Activated CD8-positive, alpha-beta memory T cell treated with anti-CD3 and anti-CD28 coated beads for 1 hour (primary cell): ENCODE data around the gene BDP1.
"Not testable (repeated sequence)": the region's sequence is repeated elsewhere in the genome, so short reads cannot be mapped to it uniquely, and the experiment has no call there.

Experiments used
- DNase-seq, 2 donors: peaks; one replicate each; pipeline ENCODE4 v3.0.0-alpha.2; 2020; ENCODE audit warnings: low read depth in 1 of 2; ENCODE audit errors: extremely low read depth in 1 of 2

BDP1 gene

DNA sequence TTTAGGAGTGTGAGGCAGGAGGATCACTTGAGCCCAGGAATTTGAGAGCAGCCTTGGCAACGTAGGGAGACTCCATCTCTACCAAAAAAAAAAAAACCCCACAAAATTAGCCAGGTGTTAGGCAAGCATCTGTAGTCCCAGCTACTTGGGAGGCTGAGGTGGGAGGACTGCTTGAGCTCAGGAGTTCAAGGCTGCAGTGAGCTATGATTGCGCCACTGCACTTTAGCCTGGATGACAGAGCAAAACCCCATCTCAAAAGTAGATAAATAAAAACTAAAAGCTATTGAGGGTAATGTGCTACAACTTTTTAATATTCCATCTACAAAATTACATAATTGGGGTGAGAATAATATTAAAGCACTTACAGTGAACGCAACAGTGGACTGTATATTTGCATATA lies 5.9 kb downstream of the BDP1 start:
- no peak for DNase-seq

DNA sequence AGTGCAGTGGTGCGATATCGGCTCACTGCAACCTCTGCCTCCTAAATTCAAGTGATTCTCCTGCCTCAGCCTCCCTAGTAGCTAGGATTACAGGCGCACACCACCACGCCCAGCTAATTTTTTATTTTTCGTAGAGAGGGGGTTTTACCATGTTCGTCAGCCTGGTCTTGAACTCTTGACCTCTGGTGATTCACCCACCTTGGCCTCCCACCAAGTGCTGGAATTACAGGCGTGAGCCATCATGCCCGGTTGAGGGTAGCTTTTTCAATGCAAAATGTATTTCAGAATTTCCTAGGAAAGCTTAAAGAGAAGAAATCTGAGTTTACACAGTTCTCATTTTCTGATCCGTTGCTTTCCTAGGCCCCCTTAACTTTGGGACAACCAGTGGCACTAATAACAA lies 15.7 kb downstream of the BDP1 start:
- DNase-seq, result no peak

DNA sequence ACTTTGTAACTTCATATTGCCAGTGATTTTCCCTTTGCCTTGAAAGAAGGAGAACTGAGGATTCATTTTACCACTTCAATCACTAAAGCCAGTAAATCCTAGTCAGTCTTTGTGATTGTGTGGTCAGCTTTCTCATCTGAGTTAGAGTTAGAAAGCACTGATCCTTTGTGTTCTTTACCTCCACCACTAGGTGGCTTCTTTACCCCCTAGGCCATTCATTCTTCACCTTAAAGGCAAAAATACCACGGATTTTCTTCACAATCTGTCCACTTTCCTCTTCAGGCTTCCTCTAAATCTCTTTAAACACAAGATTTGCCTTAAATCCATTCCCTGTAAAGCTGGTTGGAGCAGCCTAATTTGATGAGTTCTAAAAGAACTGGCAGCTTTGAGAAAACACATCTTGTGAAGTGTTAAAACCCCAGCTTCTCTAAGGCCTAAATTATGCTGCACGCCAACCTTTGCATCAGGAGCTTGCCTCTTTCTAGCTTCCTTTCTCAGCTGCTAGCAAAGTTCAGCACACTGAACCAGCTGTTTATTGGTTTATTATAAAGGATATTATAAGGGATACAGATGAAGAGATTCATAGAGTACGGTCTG lies 20.4 kb downstream of the BDP1 start:
- DNase-seq, result no peak

DNA sequence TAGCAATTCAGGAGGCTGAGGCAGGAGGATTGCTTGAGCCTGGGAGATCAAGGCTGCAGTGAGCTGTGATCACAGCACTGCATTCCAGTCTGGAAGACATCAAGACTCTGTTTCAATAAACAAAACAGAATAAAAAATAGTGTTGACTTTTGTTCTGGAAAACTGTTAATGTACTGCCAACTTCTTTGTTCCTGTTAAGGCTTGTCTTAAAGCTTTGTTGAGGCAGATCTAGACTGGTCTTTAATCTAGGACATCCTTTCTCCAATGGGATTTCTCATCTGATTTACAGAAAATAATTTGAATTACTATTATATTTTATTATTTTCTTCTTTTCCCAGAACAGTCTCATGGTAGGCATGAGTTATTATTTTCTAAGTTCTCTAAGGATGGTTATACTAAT lies 26.0 kb downstream of the BDP1 start:
- DNase-seq, result no peak

DNA sequence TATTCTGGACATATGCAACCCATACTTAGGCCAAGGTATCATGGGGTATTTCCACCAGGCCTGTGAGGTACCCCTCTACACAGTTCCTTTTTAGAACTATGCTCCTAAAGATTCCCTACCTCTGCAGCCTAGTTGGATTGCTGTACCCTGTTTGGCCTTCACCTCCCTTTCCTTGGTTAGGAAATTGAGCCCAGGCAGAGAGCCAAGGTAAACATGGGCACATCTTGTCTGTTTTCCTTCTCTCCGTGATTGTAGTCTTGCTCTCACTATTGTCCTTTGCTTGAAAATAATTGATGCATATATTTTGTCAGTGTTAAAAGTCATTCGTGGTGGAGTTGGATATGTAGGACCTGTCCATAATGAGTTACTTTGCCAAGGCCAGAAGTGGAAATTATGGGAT lies 26.7 kb downstream of the BDP1 start:
- DNase-seq, result no peak

DNA sequence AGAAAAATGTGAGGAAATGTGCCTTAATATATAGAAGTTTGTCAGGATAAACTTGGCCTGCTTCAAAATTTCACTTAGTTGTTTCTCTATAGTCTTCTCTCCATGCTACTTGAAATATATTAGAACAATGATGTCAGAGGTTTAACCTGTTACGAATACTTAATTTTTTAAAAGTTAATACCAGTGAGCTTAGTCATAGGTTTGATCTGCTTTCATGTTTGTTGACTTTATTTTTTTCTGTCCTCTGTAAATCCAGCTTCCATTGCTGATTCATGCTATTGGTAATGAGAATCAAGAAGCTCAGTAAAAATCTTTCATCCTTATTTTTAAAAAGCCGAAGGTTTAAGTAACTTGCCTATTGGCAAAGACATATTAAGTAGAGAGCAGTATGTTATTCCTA lies 27.9 kb downstream of the BDP1 start:
- no peak for DNase-seq

DNA sequence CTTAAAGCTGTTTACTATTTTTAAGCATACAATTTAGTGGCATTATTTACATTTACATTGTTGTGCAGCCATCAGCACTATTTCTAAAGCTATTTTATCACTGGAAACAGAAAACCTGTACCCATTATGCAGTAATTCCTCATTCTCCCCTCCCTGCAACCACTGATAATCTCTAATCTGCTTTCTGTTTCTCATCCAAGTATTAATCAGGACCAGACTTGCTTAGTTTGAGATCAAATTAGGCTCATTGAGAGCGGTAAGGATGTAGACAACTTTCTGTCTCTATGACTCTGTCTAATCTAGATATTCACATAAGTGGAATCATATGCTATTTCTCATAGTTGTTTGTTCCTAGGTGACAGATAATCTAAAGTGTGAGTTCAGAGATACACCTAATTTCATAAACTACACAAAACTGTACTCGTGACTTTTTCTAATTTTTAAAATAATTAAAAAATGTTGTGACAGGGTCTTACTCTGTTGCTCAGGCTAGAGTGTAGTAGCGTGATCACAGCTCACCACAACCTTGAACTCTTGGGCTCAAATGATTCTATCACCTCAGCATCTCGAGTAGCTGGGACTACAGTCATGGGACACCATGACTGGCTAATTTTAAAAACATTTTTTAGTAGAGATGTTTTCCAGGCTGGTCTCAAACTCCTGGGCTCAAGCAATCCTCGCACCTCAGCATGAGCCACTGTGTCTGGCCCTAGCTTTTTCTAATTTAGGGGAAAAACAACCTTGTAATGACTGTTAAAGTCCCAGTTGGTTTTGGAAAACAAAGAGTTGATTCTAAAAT lies 37.6 kb downstream of the BDP1 start:
- no peak for DNase-seq

DNA sequence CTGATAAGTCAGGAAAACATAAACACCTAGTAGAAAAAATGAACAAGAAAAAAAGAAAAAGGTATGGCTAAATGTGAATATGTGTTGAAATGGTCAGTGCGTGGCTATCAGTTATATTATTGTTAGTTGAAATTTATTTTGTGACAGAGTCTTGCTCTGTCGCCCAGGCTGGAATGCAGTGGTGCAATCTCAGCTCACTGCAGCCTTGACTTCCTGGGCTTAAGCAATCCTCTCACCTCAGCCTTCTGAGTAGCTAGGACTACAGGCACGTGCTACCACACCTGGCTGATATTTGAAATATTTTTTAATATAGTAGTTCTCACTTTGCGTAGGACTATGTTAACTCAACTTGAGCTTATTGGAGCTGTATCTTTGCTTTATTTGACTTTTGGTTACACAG lies 38.8 kb downstream of the BDP1 start:
- not testable (repeated sequence) for DNase-seq

DNA sequence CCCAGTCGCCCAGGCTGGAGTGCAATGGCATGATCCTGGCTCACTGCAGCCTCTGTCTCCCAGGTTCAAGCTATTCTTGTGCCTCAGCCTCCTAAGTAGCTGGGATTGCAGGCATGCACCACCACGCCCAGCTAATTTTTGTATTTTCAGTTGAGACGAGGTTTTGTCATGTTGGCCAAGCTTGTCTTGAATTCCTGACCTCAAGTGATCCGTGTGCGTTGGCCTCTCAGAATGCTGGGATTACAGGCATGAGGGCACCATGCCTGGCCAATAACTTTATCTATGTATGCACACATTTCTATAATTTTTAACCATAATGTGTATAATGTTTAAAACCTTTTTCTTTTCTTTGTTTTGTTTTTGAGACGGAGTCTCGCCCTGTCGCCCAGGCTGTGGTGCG lies 43.3 kb downstream of the BDP1 start:
- DNase-seq, result not testable (repeated sequence)

DNA sequence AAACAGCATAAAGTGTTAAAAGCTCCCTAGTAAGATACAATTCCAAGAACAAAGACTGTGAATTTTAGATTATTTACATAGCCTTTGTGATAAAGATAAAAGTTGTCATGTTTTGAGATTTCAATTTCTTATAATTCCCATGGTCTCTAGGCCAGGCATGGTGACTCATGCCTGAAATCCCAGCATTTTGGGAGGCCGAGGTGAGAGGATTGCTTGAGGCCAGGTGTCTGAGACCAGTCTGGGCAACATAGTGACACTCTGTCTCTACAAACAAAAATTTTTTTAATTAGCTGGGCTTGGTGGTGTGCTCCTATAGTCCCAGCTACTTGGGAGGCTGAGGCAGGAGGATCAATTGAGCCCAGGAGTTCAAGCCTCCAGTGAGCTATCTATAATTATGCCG lies 48.1 kb downstream of the BDP1 start:
- no peak for DNase-seq

DNA sequence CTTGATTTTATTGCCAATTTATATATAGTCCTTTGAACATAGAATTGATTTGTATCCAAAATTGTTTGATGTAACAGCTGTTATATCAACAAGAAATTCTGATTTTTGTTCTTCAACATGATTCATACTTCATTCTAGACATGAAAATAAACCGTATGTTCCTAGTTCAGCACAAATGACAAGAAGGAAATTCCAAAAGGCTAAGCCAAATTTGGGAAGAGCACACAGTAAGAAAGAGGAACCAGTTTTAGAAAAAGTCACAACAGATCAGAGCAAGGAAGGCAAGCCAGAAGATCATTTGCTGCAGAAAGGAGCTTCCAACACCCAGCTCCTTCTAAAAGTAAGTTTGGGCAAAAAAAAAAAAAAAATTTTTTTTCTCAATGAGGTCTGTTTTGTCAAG lies 66.7 kb downstream of the BDP1 start:
- no peak for DNase-seq

DNA sequence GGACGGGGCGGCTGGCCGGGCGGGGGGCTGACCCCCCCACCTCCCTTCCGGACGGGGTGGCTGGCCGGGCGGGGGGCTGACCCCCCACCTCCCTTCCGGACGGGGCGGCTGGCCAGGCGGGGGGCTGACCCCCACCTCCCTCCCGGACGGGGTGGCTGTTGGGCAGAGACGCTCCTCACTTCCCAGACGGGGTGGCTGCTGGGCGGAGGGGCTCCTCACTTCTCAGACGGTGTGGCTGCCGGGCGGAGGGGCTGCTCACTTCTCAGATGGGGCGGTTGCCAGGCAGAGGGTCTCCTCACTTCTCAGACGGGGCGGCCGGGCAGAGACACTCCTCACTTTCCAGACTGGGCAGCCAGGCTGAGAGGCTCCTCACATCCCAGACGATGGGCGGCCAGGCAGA lies 70.2 kb downstream of the BDP1 start:
- not testable (repeated sequence) for DNase-seq

DNA sequence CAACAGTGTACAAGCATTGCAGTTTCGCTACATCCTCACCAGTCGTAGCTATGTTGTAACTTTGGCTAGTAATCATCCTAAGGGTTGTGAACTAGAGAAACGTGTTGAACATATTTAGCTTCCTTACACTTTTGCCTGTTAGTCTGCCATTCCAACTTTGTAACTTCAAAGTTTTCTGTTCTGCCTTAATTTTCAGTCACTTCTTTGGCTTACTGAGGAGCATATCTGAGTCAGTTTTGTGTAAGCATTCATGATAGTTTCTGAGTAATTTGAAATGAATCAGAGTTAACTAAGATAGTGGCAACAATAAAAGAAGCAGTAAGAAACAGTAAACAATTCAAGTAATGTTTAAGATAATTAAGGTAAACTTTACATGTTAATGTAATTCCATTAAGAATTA lies 72.8 kb downstream of the BDP1 start:
- DNase-seq, result no peak

DNA sequence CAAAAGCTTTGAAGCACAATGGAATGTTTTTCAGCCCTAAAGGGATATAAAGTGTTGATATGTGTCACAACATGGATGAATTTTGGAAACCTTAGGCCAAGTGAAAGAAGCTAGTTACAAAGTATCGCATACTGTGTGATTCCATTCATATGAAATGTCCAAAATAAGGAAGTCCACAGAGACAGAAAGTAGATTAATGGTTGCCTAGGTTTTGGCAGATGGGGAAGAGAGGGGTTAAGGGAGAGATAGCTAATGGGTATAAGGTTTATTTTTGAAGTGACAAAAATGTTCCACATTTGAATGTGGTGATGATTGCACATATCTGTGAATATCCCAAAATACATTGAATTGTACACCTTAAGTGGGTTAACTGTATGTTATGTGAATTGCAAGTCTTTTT lies 74.2 kb downstream of the BDP1 start:
- DNase-seq, result no peak

DNA sequence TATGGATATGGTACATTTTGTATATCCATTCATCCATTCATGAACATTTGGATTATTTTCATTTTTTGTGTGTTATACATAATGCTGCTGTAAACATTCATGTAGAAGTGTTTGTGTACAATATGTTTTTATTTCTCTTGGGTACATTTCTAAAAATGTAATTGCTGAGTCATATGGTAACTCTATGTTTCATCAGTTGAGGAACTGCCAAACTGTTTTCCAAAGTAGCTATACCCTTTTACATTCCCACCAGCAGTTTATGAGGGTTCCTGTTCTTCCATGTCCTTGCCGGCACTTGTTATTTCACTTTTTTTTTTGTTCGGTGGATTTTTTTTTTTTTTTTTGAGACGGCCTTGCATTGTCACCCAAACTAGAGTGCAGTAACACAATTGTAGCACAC lies 77.7 kb downstream of the BDP1 start:
- no peak for DNase-seq

DNA sequence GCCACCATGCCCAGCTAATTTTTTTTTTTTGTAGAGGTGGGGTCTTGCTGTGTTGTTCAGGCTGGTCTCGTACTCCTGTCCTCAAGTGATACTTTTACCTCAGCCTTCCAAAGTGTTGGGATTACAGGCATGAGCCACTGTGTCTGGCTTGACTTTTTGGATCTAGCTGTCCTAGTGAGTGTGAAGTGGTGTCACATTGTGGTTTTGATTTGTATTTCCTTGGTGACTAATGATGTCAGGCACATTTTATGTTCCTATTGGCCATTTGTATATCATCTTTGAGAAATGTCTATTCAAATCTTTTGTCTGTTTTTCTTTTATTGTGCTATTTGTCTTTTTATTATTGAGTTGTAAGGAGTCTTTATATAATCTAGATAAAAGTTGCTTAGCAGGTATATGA lies 78.2 kb downstream of the BDP1 start:
- DNase-seq, result no peak

DNA sequence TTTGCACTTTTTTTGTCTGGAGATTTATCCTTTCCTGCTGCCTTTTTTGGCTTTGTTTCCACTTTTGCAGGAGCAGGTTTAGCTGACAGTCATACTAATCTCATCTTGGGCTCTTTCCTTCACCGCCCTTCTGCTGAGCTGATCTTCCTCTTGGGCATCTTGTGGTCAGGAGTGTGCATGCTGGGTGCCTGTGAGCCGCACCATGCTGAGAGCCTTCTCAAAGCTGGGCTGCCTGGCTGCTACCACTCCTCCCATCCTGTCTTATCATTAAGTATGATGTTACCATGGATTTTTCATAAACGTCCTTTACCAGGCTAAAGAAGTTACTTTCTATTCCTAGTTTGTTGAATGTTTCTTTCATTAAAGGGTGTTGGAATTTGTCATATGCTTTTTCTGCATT lies 82.2 kb downstream of the BDP1 start:
- no peak for DNase-seq

DNA sequence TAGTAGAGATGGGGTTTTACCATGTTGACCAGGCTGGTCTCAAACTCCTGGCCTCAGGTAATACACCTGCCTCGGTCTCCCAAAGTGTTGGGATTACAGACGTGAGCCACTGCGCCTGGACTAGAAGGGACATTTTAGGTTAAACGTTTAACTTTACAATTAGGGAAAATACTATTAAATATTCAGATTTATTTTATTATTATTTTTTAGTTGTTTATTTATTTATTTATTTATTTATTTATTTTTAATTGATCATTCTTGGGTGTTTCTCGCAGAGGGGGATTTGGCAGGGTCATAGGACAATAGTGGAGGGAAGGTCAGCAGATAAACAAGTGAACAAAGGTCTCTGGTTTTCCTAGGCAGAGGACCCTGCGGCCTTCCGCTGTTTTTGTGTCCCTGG lies 95.4 kb downstream of the BDP1 start:
- DNase-seq, result not testable (repeated sequence)

DNA sequence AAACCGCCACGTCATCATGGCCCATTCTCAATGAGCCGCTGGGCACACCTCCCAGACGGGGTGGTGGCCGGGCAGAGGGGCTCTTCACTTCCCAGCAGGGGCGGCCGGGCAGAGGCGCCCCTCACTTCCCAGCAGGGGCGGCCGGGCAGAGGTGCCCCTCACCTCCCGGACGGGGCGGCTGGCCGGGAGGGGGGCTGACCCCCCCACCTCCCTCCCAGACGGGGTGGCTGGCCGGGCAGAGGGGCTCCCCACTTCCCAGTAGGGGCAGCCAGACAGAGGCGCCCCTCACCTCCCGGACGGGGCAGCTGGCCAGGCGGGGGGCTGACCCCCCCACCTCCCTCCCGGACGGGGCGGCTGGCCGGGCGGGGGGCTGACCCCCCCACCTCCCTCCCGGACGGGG lies 96.1 kb downstream of the BDP1 start:
- DNase-seq, result not testable (repeated sequence)

DNA sequence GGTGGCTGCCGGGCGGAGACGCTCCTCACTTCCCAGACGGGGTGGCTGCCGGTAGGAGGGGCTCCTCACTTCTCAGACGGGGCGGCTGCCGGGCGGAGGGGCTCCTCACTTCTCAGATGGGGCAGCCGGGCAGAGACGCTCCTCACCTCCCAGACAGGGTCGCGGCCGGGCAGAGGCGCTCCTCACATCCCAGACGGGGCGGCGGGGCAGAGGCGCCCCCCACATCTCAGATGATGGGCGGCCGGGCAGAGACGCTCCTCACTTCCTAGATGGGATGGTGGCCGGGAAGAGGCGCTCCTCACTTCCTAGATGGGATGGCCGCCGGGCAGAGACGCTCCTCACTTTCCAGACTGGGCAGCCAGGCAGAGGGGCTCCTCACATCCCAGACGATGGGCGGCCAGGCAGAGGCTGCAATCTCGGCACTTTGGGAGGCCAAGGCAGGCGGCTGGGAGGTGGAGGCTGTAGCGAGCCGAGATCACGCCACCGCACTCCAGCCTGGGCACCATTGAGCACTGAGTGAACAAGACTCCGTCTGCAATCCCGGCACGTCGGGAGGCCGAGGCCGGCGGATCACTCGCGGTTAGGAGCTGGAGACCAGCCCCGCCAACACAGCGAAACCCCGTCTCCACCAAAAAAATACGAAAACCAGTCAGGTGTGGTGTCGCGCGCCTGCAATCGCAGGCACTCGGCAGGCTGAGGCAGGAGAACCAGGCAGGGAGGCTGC lies 96.7 kb downstream of the BDP1 start:
- not testable (repeated sequence) for DNase-seq

DNA sequence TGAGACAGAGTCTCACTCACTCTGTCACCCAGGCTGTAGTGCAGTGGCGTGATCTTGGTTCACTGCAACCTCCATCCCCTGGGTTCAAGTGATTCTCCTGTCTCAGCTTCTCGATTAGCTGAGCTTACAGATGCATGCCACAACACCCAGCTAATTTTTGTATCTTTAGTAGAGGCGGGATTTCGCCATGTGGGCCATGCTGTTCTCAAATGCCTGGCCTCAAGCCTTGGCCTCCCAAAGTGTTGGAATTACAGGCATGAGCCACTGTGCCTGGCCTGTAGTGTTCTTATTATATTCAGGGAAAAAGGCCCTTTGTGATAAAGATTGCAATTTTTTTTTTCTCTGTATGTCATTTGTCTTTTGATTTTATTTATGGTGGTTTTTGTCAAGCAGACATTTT lies 107.7 kb downstream of the BDP1 start:
- DNase-seq, result no peak

DNA sequence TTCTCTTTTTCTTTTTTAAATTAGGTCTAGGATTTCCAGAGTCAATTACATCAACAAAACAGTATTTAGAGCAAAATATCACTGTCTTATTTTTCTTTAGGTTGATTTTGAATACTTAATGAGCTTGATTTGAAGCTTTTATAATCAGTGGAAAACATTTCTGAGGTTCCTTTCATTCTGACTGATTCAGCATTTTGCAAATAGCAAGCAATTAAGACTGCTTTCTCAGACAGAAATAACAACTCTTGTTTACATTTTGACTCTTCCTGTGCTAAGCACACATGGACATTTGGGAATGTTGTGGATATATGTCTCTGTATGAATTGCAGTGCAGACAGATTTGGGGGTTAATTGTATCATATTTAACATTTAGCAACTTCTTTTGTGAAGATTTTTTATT lies 109.4 kb downstream of the BDP1 start:
- no peak for DNase-seq
